ENCODE measurements around the gene TNFRSF14.

DNA sequence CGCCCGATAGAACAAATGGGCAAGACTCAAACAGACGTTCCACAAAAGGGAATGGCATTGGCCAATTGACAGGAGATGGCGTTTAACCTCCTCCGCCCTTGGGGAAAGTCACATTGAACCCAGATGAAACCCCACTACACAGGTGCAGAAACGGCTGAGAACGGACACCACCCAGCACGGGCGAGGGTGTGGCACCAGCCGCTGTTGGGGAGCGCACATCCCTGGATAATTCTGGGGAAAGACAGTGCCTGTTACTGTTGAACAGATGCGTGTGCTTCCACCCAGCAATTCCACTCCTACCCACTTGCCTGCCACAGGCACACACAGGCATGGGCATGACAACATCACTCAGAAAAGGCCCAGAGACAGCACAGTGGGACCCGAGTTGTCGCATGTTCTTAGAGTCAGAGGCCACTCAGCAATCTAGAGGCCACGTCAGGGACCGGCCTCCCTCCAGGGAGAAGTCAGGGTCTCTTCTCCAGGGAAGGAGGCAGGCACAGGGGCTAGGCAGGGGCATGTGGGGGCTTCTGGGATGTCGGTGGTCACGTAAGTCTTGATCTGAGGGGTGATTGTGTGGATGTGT, 45.6 kb downstream of the TNFRSF14 start:
- TF ChIP-seq, protein P1, sequence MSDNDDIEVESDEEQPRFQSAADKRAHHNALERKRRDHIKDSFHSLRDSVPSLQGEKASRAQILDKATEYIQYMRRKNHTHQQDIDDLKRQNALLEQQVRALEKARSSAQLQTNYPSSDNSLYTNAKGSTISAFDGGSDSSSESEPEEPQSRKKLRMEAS (IDR thresholded peaks at IDR 0.05): no peak
- TF ChIP-seq RAD21 (IDR thresholded peaks at IDR 0.05; ENCODE audit: low read depth) (no peak), CEBPB (IDR thresholded peaks at IDR 0.05) (no peak), TEAD4 (IDR thresholded peaks at IDR 0.05) (no peak), TCF12 (IDR thresholded peaks at IDR 0.05; ENCODE audit: low read depth) (no peak), EP300 (IDR thresholded peaks at IDR 0.05; ENCODE audit: borderline replicate concordance) (no peak), ZBTB7A (IDR thresholded peaks at IDR 0.05; ENCODE audit: low read depth) (no peak), YY1 (IDR thresholded peaks at IDR 0.05; ENCODE audit: low read depth) (no peak)
- TF ChIP-seq, protein P2, sequence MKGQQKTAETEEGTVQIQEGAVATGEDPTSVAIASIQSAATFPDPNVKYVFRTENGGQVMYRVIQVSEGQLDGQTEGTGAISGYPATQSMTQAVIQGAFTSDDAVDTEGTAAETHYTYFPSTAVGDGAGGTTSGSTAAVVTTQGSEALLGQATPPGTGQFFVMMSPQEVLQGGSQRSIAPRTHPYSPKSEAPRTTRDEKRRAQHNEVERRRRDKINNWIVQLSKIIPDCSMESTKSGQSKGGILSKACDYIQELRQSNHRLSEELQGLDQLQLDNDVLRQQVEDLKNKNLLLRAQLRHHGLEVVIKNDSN (IDR thresholded peaks at IDR 0.05): no peak
